Mucosa of descending colon (tissue), 3 donors: Measurements from ENCODE around the gene RRAGD. TPM values are rescaled to one million over a fixed set of nuclear protein-coding genes. Genes with fewer than 3 reads are reported as not detected.

Experiments
- ATAC-seq: fragments of 200-7000 bp; cut with Tn5 transposase; one replicate; pipeline ENCODE4 v1.9.1; 2020; ENCODE audit warnings: mild to moderate bottlenecking, moderate library complexity
- DNase-seq, 3 donors: peaks; one replicate each; pipeline ENCODE4 v3.0.0-alpha.2; 2020
- H3K36me3 ChIP-seq: fragments of 200-600 bp; one replicate; pipeline ENCODE4 v1.8.0; 2021; ENCODE audit warnings: low read depth, mild to moderate bottlenecking
- H3K4me1 ChIP-seq: fragments of 200-600 bp; one replicate; pipeline ENCODE4 v1.8.0; 2021; ENCODE audit warnings: low read depth, mild to moderate bottlenecking
- H3K4me3 ChIP-seq: fragments of 200-600 bp; one replicate; pipeline ENCODE4 v1.8.0; 2021; ENCODE audit warnings: mild to moderate bottlenecking
- H3K9me3 ChIP-seq: fragments of 200-600 bp; one replicate; pipeline ENCODE4 v1.8.0; 2021; ENCODE audit warnings: mild to moderate bottlenecking
- CTCF ChIP-seq: fragments of 200-600 bp; IDR thresholded peaks from one replicate; pipeline ENCODE4 v1.8.0; 2022; ENCODE audit warnings: antibody characterized with exemption, mild to moderate bottlenecking
- intact Hi-C, 2 donors: fragments of 100-400 bp; cut with DNase I in 1 of 2; cut with micrococcal nuclease in 1 of 2; formaldehyde crosslinking; loops; one replicate each; pipeline versions ENCODE4 v1.11.0 to v1.11.1; 2022; cut with DNase I, micrococcal nuclease
- total RNA-seq, 3 donors: library from RNA; stranded (reverse); fragmentation: NEBNext Ultra II Directional in 2 of 3; extraction: Animal tissue kit (Norgen Biotek cat#: 25700) in 2 of 3; gene quantifications; one replicate each; pipeline versions ENCODE4 v1.2.1 to v1.2.4, GENCODE V29; 2021 to 2023
- donor health status: DM: no; HTN: no; CAD: no; lungs with moderate emphysema.
- donor health status: DM: no; HTN: no; CAD: no.
- donor health status: DM: no; HTN: yes; CAD: no.

The RRAGD gene
- total RNA-seq, 3 donors from 2014 or later = 3.2 to 17.6 (median 4.0) TPM

DNA sequence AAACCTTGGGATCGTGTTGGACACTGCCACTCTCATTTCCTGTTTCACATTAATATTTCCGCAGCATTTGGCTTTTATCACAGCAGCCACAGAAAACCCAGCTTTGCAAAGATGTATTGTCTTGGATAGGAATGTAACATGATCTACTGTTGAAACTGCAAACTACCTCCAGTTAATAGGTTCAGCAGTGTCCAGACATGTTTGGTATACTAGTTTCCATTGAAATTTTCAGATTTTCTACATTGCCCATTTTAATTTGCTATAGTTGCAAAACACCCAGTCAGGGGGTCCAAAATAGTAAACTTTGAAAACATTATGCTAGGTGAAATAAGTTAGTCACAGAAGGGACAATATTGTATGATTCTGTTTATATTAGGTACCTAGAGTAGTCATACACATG is 24.2 kb upstream of the RRAGD start:
- Histone ChIP-seq H3K4me1 (peaks cover 7% of the 10 kb centered on the region), H3K4me3 (no peak overlapping the region), H3K9me3 (no peaks in the 10 kb centered on the region), H3K36me3 (no peaks in the 10 kb centered on the region)
- ATAC-seq (no peak), DNase-seq (no peak)
- TF ChIP-seq CTCF = no peak
- intact Hi-C loops = no loop called here

- H3K4me3 ChIP-seq = no peak overlapping the region
- ATAC-seq (no peak), DNase-seq (no peak)
- no peak for TF ChIP-seq CTCF
- H3K36me3 ChIP-seq = no peaks in the 10 kb centered on the region
- H3K4me1 ChIP-seq = peaks cover 7% of the 10 kb centered on the region
- intact Hi-C loops = loop anchor here in 1 of 2 donors (5.0 kb wide), 1 partner anchor 177 kb away; no protein-coding TSS in a partner anchor
- H3K9me3 ChIP-seq = no peaks in the 10 kb centered on the region
Measured at GRCh38 chr6:89434954-89435353, 22.9 kb upstream of the RRAGD start.

- H3K4me3 ChIP-seq = no peak overlapping the region
- no peaks in the 10 kb centered on the region for H3K36me3 ChIP-seq
- no peak for TF ChIP-seq CTCF
- DNase-seq (no peak), ATAC-seq (no peak)
- intact Hi-C loops = loop anchor here in 1 of 2 donors (5.0 kb wide), 1 partner anchor 178 kb away; no protein-coding TSS in a partner anchor
- H3K9me3 ChIP-seq = no peaks in the 10 kb centered on the region
- H3K4me1 ChIP-seq = peaks cover 7% of the 10 kb centered on the region
Measured at GRCh38 chr6:89434150-89434499, 22.1 kb upstream of the RRAGD start.

- intact Hi-C loops = loop anchor here in 1 of 2 donors (5.0 kb wide), 1 partner anchor 179 kb away; no protein-coding TSS in a partner anchor
- Histone ChIP-seq H3K36me3 (no peaks in the 10 kb centered on the region), H3K4me1 (peaks cover 7% of the 10 kb centered on the region), H3K9me3 (no peaks in the 10 kb centered on the region), H3K4me3 (peak overlapping the region; percentile 38)
- DNase-seq = peak; percentile 11 to 56 (median 27)
- peak; percentile 12 for ATAC-seq
- TF ChIP-seq CTCF = no peak
Measured at GRCh38 chr6:89433252-89434149, 21.4 kb upstream of the RRAGD start.

DNA sequence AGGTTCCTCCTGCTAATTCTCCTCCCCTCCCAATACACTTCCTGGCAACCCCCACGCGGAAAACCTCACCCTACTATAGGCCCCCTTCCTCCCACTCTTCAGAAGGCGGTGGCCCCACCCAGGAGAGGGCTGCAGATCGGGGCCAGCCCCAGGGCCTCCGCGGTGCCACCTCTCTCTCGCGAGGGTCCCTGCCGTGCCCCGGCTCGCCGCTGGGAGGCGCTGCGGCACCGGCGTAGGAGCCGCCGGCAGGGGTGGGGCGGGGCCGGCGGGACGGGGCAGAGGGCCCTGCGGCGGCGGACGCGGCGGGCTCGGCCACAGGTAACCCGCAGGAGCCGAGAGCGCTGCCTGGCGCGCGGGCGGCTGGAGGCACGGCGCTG is 20.8 kb upstream of the RRAGD start, which contains the start of gene ANKRD6:
ANKRD6 (plus strand) TSS at position 278 of the 377 bp plus-strand sequence. CDS start 133,825 bp downstream, outside the sequence.
- peak; percentile 89 for TF ChIP-seq CTCF

More for the DNA sequence above, 20.8 kb upstream of the RRAGD start, which contains the start of gene ANKRD6:
- intact Hi-C loops = loop anchor here in 1 of 2 donors (5.0 kb wide), 1 partner anchor 179 kb away; no protein-coding TSS in a partner anchor
- Histone ChIP-seq H3K4me3 (peak within 1 kb of the TSS; percentile 38), H3K4me1 (peaks cover 7% of the 10 kb centered on the region), H3K9me3 (no peaks in the 10 kb centered on the region), H3K36me3 (no peaks in the 10 kb centered on the region)
- DNase-seq (peak; percentile 77 to 86 (median 86)), ATAC-seq (peak; percentile 99)
